Transverse colon (tissue), 4 donors: Measurements from ENCODE around the gene CNPY4. TPM values are rescaled to one million over a fixed set of nuclear protein-coding genes. Genes with fewer than 3 reads are reported as not detected.

ENCODE experiments used
- DNase-seq: peaks from one replicate; pipeline ENCODE4 v3.0.0-alpha.2; 2019
- H3K27ac ChIP-seq, 4 donors: fragments of 200-600 bp; sonication (generic); 2 replicates each; pipeline ENCODE4 v1.5.1; 2016 to 2018; ENCODE audit warnings: inconsistent platforms in 4 of 4
- H3K27me3 ChIP-seq: fragments of 200-600 bp; sonication (generic); 2 replicates; pipeline ENCODE4 v1.5.1; 2017; ENCODE audit warnings: inconsistent platforms
- H3K36me3 ChIP-seq, 4 donors: fragments of 200-600 bp; sonication (generic); 2 replicates each; pipeline ENCODE4 v1.5.1; 2017 to 2019; ENCODE audit warnings: inconsistent platforms in 4 of 4
- H3K4me1 ChIP-seq, 4 donors: fragments of 200-600 bp; sonication (generic); 2 replicates each; pipeline ENCODE4 v1.5.1; 2017 to 2020; ENCODE audit warnings: inconsistent platforms in 4 of 4
- H3K4me3 ChIP-seq, 4 donors: fragments of 200-600 bp; sonication (generic); 1 replicate in 1 of 4; 2 replicates in 3 of 4; pipeline versions ENCODE4 v1.5.1 to v1.6.1; 2017 to 2019; ENCODE audit warnings: inconsistent platforms in 4 of 4
- H3K9me3 ChIP-seq, 2 donors: fragments of 200-600 bp; sonication (generic); 2 replicates each; pipeline ENCODE4 v1.5.1; 2017 to 2019; ENCODE audit warnings: inconsistent platforms in 2 of 2
- EP300 ChIP-seq: sonication (generic); formaldehyde crosslinking; IDR thresholded peaks from one replicate; pipeline ENCODE4 v1.6.1; 2017; ENCODE audit warnings: antibody characterized with exemption, low read depth
- POLR2A ChIP-seq: fragments of 450-650 bp; IDR thresholded peaks from one replicate; pipeline ENCODE4 v1.6.1; 2016; ENCODE audit warnings: antibody characterized with exemption, mild to moderate bottlenecking, moderate library complexity
- POLR2AphosphoS5 ChIP-seq, 3 donors: sonication (generic); formaldehyde crosslinking; IDR thresholded peaks; one replicate each; pipeline ENCODE4 v1.6.1; 2016; ENCODE audit warnings: antibody characterized with exemption in 3 of 3
- WGBS, 2 donors: methylation state at CpG; one replicate each; pipeline ENCODE4 v1.1.5; 2018; ENCODE audit warnings: low coverage in 1 of 2; 5-methylcytosine and 5-hydroxymethylcytosine counted together
- in situ Hi-C, 4 donors: fragments of 200-750 bp; cut with MboI; loops; one replicate each; pipeline versions ENCODE4 v1.15.0 to v1.15.1; 2017; ENCODE audit warnings: low sequenced_read_pairs in 3 of 4, low pct_ligation_motif_present in 1 of 4, low pct_unique_long_range_greater_than_20kb in 1 of 4
- intact Hi-C: fragments of 100-400 bp; cut with DNase I; formaldehyde crosslinking; loops from one replicate; pipeline ENCODE4 v1.15.1; 2023; ENCODE audit warnings: low total_unique reads
- total RNA-seq, 4 donors: library from RNA; depleted of rRNA; stranded (reverse); fragments of >200 nt; gene quantifications; one replicate each; pipeline ENCODE4 v1.1.0, GENCODE V29; 2016
- TF ChIP-seq, protein P1 (sequence below), 5 experiments: fragments of 200-600 bp in 3 of 5; fragments of 450-650 bp in 2 of 5; sonication (generic) in 3 of 5; IDR thresholded peaks; 1 replicate in 2 of 5; 2 replicates in 3 of 5; pipeline ENCODE4 v1.5.1; 2016 to 2017; ENCODE audit warnings: antibody characterized with exemption in 5 of 5, inconsistent platforms in 3 of 5, mild to moderate bottlenecking in 2 of 5, moderate library complexity in 1 of 5

The CNPY4 gene
- total RNA-seq, 4 donors from 2014 or later: 4.9 to 9.4 (median 7.0) TPM

- Histone ChIP-seq H3K4me1 (peaks cover 8 to 16% (median 14%) of the 10 kb centered on the region in 4 donors), H3K4me3 (no peak overlapping the region), H3K9me3 (no peaks in the 10 kb centered on the region), H3K27me3 (no peaks in the 10 kb centered on the region), H3K27ac (no peak overlapping the region), H3K36me3 (peaks cover 0 to 49% (median 21%) of the 10 kb centered on the region in 4 donors)
- no peak for DNase-seq
- 71% methylated on average over 8 of the region's 8 CpGs; no CpG with 5 or more reads in 1 of the 2 donors for WGBS, 2 donors
- in situ Hi-C loops: no loop called here
- no peak for TF ChIP-seq EP300
- no peak for TF ChIP-seq POLR2AphosphoS5 (IDR thresholded peaks at IDR 0.05)
- no peak for TF ChIP-seq POLR2A
- TF ChIP-seq, protein P1, sequence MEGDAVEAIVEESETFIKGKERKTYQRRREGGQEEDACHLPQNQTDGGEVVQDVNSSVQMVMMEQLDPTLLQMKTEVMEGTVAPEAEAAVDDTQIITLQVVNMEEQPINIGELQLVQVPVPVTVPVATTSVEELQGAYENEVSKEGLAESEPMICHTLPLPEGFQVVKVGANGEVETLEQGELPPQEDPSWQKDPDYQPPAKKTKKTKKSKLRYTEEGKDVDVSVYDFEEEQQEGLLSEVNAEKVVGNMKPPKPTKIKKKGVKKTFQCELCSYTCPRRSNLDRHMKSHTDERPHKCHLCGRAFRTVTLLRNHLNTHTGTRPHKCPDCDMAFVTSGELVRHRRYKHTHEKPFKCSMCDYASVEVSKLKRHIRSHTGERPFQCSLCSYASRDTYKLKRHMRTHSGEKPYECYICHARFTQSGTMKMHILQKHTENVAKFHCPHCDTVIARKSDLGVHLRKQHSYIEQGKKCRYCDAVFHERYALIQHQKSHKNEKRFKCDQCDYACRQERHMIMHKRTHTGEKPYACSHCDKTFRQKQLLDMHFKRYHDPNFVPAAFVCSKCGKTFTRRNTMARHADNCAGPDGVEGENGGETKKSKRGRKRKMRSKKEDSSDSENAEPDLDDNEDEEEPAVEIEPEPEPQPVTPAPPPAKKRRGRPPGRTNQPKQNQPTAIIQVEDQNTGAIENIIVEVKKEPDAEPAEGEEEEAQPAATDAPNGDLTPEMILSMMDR (IDR thresholded peaks at IDR 0.05): no peak
- intact Hi-C loops: no loop called here
These were observed 26.4 kb upstream of the CNPY4 start for GRCh38 chr7:100093054-100093453.

DNA sequence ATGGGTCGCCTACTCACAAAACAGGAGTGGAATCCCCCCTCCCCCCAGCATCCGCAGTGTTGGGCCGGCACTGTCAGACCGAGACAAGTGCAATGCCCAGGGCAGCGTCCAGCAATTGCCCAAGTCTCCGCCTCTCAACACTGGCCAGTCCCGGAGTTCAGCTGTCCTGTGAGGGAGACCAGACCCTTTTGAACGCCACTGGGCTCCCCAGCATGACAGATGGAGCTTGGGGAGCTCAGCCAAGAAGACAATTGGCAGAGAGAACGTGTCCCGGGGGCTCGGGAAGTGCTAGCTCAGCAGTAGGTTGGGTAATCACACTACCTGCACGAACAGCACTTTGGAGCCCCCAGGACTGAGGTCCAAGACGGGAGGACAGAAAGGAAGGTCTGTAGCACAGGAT is 25.9 kb upstream of the CNPY4 start:
- intact Hi-C loops (no loop called here), in situ Hi-C loops (no loop called here)
- TF ChIP-seq, protein P1 (IDR thresholded peaks at IDR 0.05): no peak
- TF ChIP-seq POLR2A: no peak
- no peak for TF ChIP-seq POLR2AphosphoS5 (IDR thresholded peaks at IDR 0.05)
- WGBS, 2 donors: 63 to 70% methylated on average over 4 to 13 of the region's 13 CpGs
- DNase-seq: no peak
- Histone ChIP-seq H3K27me3 (no peaks in the 10 kb centered on the region), H3K9me3 (no peaks in the 10 kb centered on the region), H3K36me3 (peaks cover 0 to 53% (median 23%) of the 10 kb centered on the region in 4 donors), H3K4me3 (no peak overlapping the region), H3K27ac (peak overlapping the region in 1 of 4 donors; percentile 11), H3K4me1 (peaks cover 4 to 12% (median 10%) of the 10 kb centered on the region in 4 donors)

GRCh38 chr7:100093925-100094486 is 25.4 kb upstream of the CNPY4 start:
- TF ChIP-seq POLR2AphosphoS5 (IDR thresholded peaks at IDR 0.05) (no peak), POLR2A (no peak), EP300 (no peak)
- TF ChIP-seq, protein P1 (IDR thresholded peaks at IDR 0.05): no peak
- intact Hi-C loops: no loop called here
- H3K36me3 ChIP-seq: peaks cover 0 to 58% (median 25%) of the 10 kb centered on the region in 4 donors
- peaks cover 4 to 16% (median 8%) of the 10 kb centered on the region in 4 donors for H3K4me1 ChIP-seq
- in situ Hi-C loops: no loop called here
- 86 to 87% methylated on average over 3 to 16 of the region's 16 CpGs for WGBS, 2 donors
- H3K27ac ChIP-seq: peak overlapping the region in 1 of 4 donors; percentile 11
- H3K9me3 ChIP-seq: no peaks in the 10 kb centered on the region
- H3K27me3 ChIP-seq: no peaks in the 10 kb centered on the region
- DNase-seq: no peak
- no peak overlapping the region for H3K4me3 ChIP-seq

DNA sequence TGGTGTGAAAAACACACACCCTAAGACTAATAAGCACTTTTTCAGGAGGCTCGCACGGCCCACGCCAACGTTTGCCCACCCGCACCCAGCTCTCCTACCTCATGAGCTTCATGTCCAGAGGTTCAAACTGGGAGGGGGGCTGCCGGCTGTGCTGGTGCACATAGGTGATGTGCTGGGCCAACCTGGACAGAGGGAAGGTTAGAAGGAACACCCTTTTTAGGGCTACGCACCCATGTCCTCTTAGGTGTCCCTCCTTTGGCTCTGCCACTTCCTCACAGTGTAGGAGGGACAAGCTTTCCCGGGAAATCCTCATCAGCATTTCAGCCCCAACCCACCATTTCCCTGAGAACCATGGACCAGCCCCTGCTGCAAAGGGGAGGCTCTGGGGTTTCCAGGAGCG is 24.1 kb upstream of the CNPY4 start:
- TF ChIP-seq, protein P1 (IDR thresholded peaks at IDR 0.05): no peak

More for the DNA sequence above, 24.1 kb upstream of the CNPY4 start:
- 71 to 82% methylated on average over 3 to 9 of the region's 9 CpGs for WGBS, 2 donors
- intact Hi-C loops (no loop called here), in situ Hi-C loops (no loop called here)
- Histone ChIP-seq H3K4me3 (no peak overlapping the region), H3K27ac (no peak overlapping the region), H3K4me1 (peaks cover 5 to 18% (median 9%) of the 10 kb centered on the region in 4 donors), H3K9me3 (no peaks in the 10 kb centered on the region), H3K36me3 (peaks cover 0 to 64% (median 26%) of the 10 kb centered on the region in 4 donors), H3K27me3 (no peaks in the 10 kb centered on the region)
- DNase-seq: no peak
